WTC11 (cell line): ENCODE data around the gene LSM7. TPM values are rescaled to one million over a fixed set of nuclear protein-coding genes. Genes with fewer than 3 reads are reported as not detected.

Source experiments
- ATAC-seq: fragments of 200-7000 bp; cut with Tn5 transposase; 2 replicates; pipeline ENCODE4 v1.10.0; 2021; ENCODE audit warnings: mild to moderate bottlenecking, moderate library complexity
- CTCF ChIA-PET: fragments of 300-600 bp; sonication (Branson Sonifier 250); formaldehyde crosslinking; loops from one replicate; lab custom pipeline; 2021; ENCODE audit warnings: antibody characterized with exemption; lab: Charles Lee
- POLR2A ChIA-PET: fragments of 350-600 bp; sonication (Branson Sonifier 250); formaldehyde crosslinking; loops from one replicate; lab custom pipeline; 2021; ENCODE audit warnings: antibody characterized with exemption; lab: Charles Lee
- DNase-seq: peaks from one replicate; pipeline ENCODE4 v3.0.0; 2021; ENCODE audit warnings: low spot score
- H3K27ac Mint-ChIP-seq: 2 replicates; pipeline ENCODE4 v1.8.0; 2021; ENCODE audit warnings: mixed read lengths
- H3K27me3 Mint-ChIP-seq: 2 replicates; pipeline ENCODE4 v1.8.0; 2021; ENCODE audit warnings: low read depth, mild to moderate bottlenecking, moderate library complexity, mixed read lengths
- H3K36me3 Mint-ChIP-seq: 2 replicates; pipeline ENCODE4 v1.8.0; 2021; ENCODE audit warnings: mixed read lengths
- H3K4me1 Mint-ChIP-seq: 2 replicates; pipeline ENCODE4 v1.8.0; 2022; ENCODE audit warnings: mixed read lengths
- H3K4me3 Mint-ChIP-seq: 2 replicates; pipeline ENCODE4 v1.8.0; 2021; ENCODE audit warnings: mild to moderate bottlenecking, moderate library complexity, mixed read lengths
- H3K9me3 Mint-ChIP-seq: 2 replicates; pipeline ENCODE4 v1.8.0; 2021; ENCODE audit warnings: mixed read lengths
- ATF1 ChIP-seq: sonication (generic); formaldehyde crosslinking; IDR thresholded peaks from 2 replicates; pipeline ENCODE4 v1.8.1; 2023; ENCODE audit warnings: mild to moderate bottlenecking, moderate library complexity, missing genetic modification reagents
- EMX1 ChIP-seq: fragments of 250-450 bp; sonication (Bioruptor Pico); IDR thresholded peaks from 2 replicates; pipeline ENCODE4 v1.8.0; 2021; ENCODE audit warnings: mild to moderate bottlenecking
- FOXP1 ChIP-seq: sonication (generic); formaldehyde crosslinking; IDR thresholded peaks from 2 replicates; pipeline ENCODE4 v1.8.0; 2022; ENCODE audit warnings: missing genetic modification reagents, mild to moderate bottlenecking, moderate library complexity, borderline replicate concordance
- GTF2I ChIP-seq: fragments of 250-450 bp; sonication (Bioruptor Pico); conservative IDR thresholded peaks from 2 replicates; pipeline ENCODE4 v1.4.0; 2021; ENCODE audit warnings: mild to moderate bottlenecking
- KAT7 ChIP-seq: sonication (generic); formaldehyde crosslinking; IDR thresholded peaks from 2 replicates; pipeline ENCODE4 v1.8.1; 2023; ENCODE audit warnings: missing genetic modification reagents, mild to moderate bottlenecking, borderline replicate concordance
- NFE2L1 ChIP-seq: sonication (generic); formaldehyde crosslinking; IDR thresholded peaks from 2 replicates; pipeline ENCODE4 v1.8.1; 2023; ENCODE audit warnings: missing genetic modification reagents
- OVOL2 ChIP-seq: fragments of 250-450 bp; sonication (Bioruptor Pico); IDR thresholded peaks from 2 replicates; pipeline ENCODE4 v1.9.0; 2021; ENCODE audit warnings: mild to moderate bottlenecking, borderline replicate concordance
- PRRX2 ChIP-seq: fragments of 250-450 bp; sonication (Bioruptor Pico); IDR thresholded peaks from 2 replicates; pipeline ENCODE4 v1.8.0; 2021; ENCODE audit warnings: mild to moderate bottlenecking
- SOX15 ChIP-seq: fragments of 250-450 bp; sonication (Bioruptor Pico); IDR thresholded peaks from 2 replicates; pipeline ENCODE4 v1.9.0; 2021; ENCODE audit warnings: mild to moderate bottlenecking
- TCF7 ChIP-seq: sonication (generic); formaldehyde crosslinking; IDR thresholded peaks from 2 replicates; pipeline ENCODE4 v1.8.0; 2022; ENCODE audit warnings: mild to moderate bottlenecking, low read depth, missing genetic modification reagents, moderate library complexity
- TEAD1 ChIP-seq: sonication (generic); formaldehyde crosslinking; IDR thresholded peaks from 2 replicates; pipeline ENCODE4 v1.8.0; 2022; ENCODE audit warnings: mild to moderate bottlenecking, missing genetic modification reagents
- TP53 ChIP-seq: sonication (generic); formaldehyde crosslinking; IDR thresholded peaks from 2 replicates; pipeline ENCODE4 v1.8.1; 2023; ENCODE audit warnings: mild to moderate bottlenecking, missing genetic modification reagents
- ZNF219 ChIP-seq: sonication (generic); formaldehyde crosslinking; IDR thresholded peaks from 2 replicates; pipeline ENCODE4 v1.8.0; 2023; ENCODE audit warnings: missing genetic modification reagents, mild to moderate bottlenecking, borderline replicate concordance
- ZNF232 ChIP-seq: sonication (generic); formaldehyde crosslinking; IDR thresholded peaks from 2 replicates; pipeline ENCODE4 v1.8.0; 2022; ENCODE audit warnings: mild to moderate bottlenecking, missing genetic modification reagents
- ZNF671 ChIP-seq: fragments of 250-450 bp; sonication (Bioruptor Pico); IDR thresholded peaks from 2 replicates; pipeline ENCODE4 v1.8.0; 2021; ENCODE audit warnings: mild to moderate bottlenecking
- total RNA-seq: library from RNA; stranded (reverse); gene quantifications from 3 replicates; pipeline ENCODE4 v1.2.3, GENCODE V29; 2021
- TF ChIP-seq, protein P1 (sequence below): fragments of 250-450 bp; sonication (Bioruptor Pico); IDR thresholded peaks from 2 replicates; pipeline ENCODE4 v2.1.2; 2022; ENCODE audit warnings: mild to moderate bottlenecking, moderate library complexity
- TF ChIP-seq, protein P2 (sequence below): sonication (generic); formaldehyde crosslinking; IDR thresholded peaks from 2 replicates; pipeline ENCODE4 v1.8.0; 2022; ENCODE audit warnings: mild to moderate bottlenecking, missing genetic modification reagents
- TF ChIP-seq, protein P3 (sequence below): sonication (generic); formaldehyde crosslinking; IDR thresholded peaks from 2 replicates; pipeline ENCODE4 v1.8.1; 2023; ENCODE audit warnings: mild to moderate bottlenecking, missing genetic modification reagents
- TF ChIP-seq, protein P4 (sequence below): sonication (generic); formaldehyde crosslinking; IDR thresholded peaks from 2 replicates; pipeline ENCODE4 v1.8.1; 2023; ENCODE audit warnings: mild to moderate bottlenecking, moderate library complexity, missing genetic modification reagents
- TF ChIP-seq, protein P5 (sequence below): sonication (generic); formaldehyde crosslinking; IDR thresholded peaks from 2 replicates; pipeline ENCODE4 v1.8.0; 2022; ENCODE audit warnings: mild to moderate bottlenecking, missing genetic modification reagents
- TF ChIP-seq, protein P6 (sequence below): sonication (generic); formaldehyde crosslinking; IDR thresholded peaks from 2 replicates; pipeline ENCODE4 v1.8.1; 2022; ENCODE audit warnings: low read depth, missing genetic modification reagents, borderline replicate concordance
- TF ChIP-seq, protein P7 (sequence below): sonication (generic); formaldehyde crosslinking; IDR thresholded peaks from 2 replicates; pipeline ENCODE4 v1.8.1; 2022; ENCODE audit warnings: mild to moderate bottlenecking, moderate library complexity, missing genetic modification reagents
- TF ChIP-seq, protein P8 (sequence below): fragments of 250-450 bp; sonication (Bioruptor Pico); IDR thresholded peaks from 2 replicates; pipeline ENCODE4 v1.9.0; 2021; ENCODE audit warnings: mild to moderate bottlenecking

The LSM7 gene
- total RNA-seq, 1 experiment from 2014 or later: 245 TPM

DNA sequence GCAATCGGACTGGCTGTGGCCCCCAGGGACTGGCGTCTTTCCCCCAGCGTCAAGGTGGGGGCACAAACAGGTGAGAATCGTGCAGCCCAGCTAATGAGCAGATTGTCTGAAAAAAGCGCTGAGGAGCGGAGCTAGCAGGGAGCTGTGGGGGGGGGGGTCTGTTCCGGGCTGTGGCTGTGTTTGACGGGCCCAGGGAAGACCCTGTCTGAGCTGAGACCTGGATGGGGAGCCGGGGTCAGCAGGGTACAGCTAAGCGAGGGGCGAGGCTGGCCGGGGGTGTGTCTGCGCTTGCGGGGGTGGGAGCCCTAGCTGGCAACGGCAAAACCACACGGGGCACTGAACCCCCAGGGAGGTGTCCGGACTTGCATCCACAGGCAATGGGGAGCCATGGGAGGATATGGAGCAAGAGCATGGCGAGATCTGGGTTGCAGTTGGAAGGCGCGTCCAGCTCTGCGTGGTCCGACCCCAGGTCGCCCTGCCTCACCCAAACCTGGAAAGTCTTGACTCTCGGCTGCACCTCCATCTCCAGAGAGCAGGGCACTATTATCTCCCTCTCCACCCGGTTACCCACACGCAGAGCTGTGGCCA lies 25.1 kb downstream of the LSM7 start:
- TF ChIP-seq ATF1 (CRISPR knock-in tag): no peak
- TF ChIP-seq GTF2I (CRISPR knock-in tag): peak; percentile 86
- TF ChIP-seq, all 79 proteins: peak for 1
- Mint-ChIP-seq H3K4me3 (no peak overlapping the region), H3K9me3 (no peaks in the 10 kb centered on the region), H3K27ac (no peak overlapping the region), H3K36me3 (no peaks in the 10 kb centered on the region), H3K27me3 (peaks cover 11% of the 10 kb centered on the region), H3K4me1 (peaks cover 5% of the 10 kb centered on the region)
- no peak for DNase-seq
- ChIA-PET CTCF (interaction anchor here (0.7 to 2.1 kb wide), 8 partner anchors 12 to 151 kb away, joined by 3 to 14 read pairs (median 7); no protein-coding TSS in a partner anchor), POLR2A (interaction anchor here (0.6 to 0.9 kb wide), 2 partner anchors 25 to 68 kb away, joined by 4 read pairs; no protein-coding TSS in a partner anchor)
- ATAC-seq: no peak

DNA sequence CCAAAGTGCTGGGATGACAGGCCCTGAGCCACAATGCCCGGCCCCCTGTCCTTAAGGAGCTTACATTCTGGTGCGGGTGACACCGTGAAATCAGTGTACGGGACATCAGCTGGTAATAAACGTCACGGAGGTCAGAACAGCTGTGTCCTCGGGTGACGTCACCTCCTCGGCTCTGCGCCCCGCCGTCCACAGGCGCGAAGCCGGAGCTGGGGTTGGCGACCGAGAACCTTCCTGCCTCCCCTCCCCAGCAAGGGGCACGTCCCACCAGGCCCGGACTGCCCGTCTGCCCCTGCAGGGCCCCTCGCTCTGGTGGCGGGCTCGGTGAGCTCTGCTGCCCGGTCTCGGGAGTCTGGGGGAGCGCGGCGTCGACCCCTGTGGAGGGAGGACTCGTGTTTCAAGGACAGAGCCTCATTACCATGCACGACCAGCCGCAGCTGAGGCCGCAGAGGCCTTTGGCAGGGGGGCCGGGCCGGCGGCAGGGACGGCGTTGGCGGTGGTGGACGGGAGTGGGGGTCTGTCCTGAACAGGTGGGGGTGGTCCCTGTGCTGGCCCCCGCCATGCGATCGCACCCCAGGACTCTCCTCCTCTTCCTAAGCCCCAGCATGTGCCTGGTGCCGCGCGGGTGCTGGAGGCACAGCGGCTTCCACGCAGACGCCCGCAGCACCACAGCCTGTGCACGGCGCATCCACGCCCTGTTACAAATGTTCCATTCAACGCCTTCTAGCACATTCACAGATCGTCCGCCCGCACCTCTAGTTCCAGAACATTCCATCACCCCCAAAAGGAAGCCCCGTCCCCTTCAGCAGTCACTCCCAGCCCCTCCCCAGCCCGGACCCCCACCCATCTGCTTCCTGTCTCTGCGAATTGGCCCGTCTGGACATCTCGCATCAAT lies 25.8 kb downstream of the LSM7 start:
- CTCF ChIA-PET: interaction anchor here (0.7 to 2.1 kb wide), 10 partner anchors 11 to 151 kb away, joined by 3 to 14 read pairs (median 5); partner anchors contain the start of gene PLEKHJ1
- TF ChIP-seq, protein P1, sequence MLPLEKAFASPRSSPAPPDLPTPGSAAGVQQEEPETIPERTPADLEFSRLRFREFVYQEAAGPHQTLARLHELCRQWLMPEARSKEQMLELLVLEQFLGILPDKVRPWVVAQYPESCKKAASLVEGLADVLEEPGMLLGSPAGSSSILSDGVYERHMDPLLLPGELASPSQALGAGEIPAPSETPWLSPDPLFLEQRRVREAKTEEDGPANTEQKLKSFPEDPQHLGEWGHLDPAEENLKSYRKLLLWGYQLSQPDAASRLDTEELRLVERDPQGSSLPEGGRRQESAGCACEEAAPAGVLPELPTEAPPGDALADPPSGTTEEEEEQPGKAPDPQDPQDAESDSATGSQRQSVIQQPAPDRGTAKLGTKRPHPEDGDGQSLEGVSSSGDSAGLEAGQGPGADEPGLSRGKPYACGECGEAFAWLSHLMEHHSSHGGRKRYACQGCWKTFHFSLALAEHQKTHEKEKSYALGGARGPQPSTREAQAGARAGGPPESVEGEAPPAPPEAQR: no peak
- 0 out of 2 replicates have a peak, but pooled peaks have one; percentile 47 for TF ChIP-seq NFE2L1 (CRISPR knock-in tag)
- no peak for TF ChIP-seq ZNF671 (CRISPR knock-in tag)
- TF ChIP-seq, protein P2, sequence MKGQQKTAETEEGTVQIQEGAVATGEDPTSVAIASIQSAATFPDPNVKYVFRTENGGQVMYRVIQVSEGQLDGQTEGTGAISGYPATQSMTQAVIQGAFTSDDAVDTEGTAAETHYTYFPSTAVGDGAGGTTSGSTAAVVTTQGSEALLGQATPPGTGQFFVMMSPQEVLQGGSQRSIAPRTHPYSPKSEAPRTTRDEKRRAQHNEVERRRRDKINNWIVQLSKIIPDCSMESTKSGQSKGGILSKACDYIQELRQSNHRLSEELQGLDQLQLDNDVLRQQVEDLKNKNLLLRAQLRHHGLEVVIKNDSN: no peak
- no peak for TF ChIP-seq PRRX2 (CRISPR knock-in tag)
- TF ChIP-seq, protein P3, sequence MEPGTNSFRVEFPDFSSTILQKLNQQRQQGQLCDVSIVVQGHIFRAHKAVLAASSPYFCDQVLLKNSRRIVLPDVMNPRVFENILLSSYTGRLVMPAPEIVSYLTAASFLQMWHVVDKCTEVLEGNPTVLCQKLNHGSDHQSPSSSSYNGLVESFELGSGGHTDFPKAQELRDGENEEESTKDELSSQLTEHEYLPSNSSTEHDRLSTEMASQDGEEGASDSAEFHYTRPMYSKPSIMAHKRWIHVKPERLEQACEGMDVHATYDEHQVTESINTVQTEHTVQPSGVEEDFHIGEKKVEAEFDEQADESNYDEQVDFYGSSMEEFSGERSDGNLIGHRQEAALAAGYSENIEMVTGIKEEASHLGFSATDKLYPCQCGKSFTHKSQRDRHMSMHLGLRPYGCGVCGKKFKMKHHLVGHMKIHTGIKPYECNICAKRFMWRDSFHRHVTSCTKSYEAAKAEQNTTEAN (CRISPR knock-in tag): no peak; the same call in 1 of the 2 replicates
- TF ChIP-seq FOXP1 (CRISPR knock-in tag): peak; percentile 49; the same call in 1 of the 2 replicates
- TF ChIP-seq, protein P4, sequence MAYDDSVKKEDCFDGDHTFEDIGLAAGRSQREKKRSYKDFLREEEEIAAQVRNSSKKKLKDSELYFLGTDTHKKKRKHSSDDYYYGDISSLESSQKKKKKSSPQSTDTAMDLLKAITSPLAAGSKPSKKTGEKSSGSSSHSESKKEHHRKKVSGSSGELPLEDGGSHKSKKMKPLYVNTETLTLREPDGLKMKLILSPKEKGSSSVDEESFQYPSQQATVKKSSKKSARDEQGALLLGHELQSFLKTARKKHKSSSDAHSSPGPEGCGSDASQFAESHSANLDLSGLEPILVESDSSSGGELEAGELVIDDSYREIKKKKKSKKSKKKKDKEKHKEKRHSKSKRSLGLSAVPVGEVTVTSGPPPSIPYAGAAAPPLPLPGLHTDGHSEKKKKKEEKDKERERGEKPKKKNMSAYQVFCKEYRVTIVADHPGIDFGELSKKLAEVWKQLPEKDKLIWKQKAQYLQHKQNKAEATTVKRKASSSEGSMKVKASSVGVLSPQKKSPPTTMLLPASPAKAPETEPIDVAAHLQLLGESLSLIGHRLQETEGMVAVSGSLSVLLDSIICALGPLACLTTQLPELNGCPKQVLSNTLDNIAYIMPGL (CRISPR knock-in tag): peak; percentile 40; the same call in 1 of the 2 replicates
- TF ChIP-seq TEAD1: no peak
- TF ChIP-seq KAT7: peak; percentile 64; the same call in 1 of the 2 replicates
- TF ChIP-seq, protein P5, sequence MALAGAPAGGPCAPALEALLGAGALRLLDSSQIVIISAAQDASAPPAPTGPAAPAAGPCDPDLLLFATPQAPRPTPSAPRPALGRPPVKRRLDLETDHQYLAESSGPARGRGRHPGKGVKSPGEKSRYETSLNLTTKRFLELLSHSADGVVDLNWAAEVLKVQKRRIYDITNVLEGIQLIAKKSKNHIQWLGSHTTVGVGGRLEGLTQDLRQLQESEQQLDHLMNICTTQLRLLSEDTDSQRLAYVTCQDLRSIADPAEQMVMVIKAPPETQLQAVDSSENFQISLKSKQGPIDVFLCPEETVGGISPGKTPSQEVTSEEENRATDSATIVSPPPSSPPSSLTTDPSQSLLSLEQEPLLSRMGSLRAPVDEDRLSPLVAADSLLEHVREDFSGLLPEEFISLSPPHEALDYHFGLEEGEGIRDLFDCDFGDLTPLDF: peak; percentile 82; the same call in 1 of the 2 replicates
- TF ChIP-seq TCF7 (CRISPR knock-in tag): peak; percentile 42; the same call in 1 of the 2 replicates
- TF ChIP-seq OVOL2 (CRISPR knock-in tag): no peak
- no peak for TF ChIP-seq ZNF232
- TF ChIP-seq, protein P6, sequence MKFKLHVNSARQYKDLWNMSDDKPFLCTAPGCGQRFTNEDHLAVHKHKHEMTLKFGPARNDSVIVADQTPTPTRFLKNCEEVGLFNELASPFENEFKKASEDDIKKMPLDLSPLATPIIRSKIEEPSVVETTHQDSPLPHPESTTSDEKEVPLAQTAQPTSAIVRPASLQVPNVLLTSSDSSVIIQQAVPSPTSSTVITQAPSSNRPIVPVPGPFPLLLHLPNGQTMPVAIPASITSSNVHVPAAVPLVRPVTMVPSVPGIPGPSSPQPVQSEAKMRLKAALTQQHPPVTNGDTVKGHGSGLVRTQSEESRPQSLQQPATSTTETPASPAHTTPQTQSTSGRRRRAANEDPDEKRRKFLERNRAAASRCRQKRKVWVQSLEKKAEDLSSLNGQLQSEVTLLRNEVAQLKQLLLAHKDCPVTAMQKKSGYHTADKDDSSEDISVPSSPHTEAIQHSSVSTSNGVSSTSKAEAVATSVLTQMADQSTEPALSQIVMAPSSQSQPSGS (CRISPR knock-in tag): 0 out of 2 replicates have a peak, but pooled peaks have one; percentile 31
- 0 out of 2 replicates have a peak, but pooled peaks have one; percentile 40 for TF ChIP-seq TP53
- TF ChIP-seq, protein P7, sequence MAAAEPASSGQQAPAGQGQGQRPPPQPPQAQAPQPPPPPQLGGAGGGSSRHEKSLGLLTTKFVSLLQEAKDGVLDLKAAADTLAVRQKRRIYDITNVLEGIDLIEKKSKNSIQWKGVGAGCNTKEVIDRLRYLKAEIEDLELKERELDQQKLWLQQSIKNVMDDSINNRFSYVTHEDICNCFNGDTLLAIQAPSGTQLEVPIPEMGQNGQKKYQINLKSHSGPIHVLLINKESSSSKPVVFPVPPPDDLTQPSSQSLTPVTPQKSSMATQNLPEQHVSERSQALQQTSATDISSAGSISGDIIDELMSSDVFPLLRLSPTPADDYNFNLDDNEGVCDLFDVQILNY (CRISPR knock-in tag): 0 out of 2 replicates have a peak, but pooled peaks have one; percentile 63
- TF ChIP-seq SOX15 (CRISPR knock-in tag): no peak
- TF ChIP-seq ZNF219 (CRISPR knock-in tag): no peak
- TF ChIP-seq, protein P8, sequence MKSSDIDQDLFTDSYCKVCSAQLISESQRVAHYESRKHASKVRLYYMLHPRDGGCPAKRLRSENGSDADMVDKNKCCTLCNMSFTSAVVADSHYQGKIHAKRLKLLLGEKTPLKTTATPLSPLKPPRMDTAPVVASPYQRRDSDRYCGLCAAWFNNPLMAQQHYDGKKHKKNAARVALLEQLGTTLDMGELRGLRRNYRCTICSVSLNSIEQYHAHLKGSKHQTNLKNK (CRISPR knock-in tag): no peak
- TF ChIP-seq EMX1: no peak

More for the DNA sequence above, 25.8 kb downstream of the LSM7 start:
- DNase-seq (peak; percentile 72), ATAC-seq (peak; percentile 75)
- POLR2A ChIA-PET: interaction anchor here (0.6 to 0.9 kb wide), 4 partner anchors 24 to 1725 kb away, joined by 4 to 8 read pairs (median 4); no protein-coding TSS in a partner anchor
- H3K4me3 Mint-ChIP-seq: peak overlapping the region; percentile 25; the same call in 1 of the 2 replicates
- peaks cover 10% of the 10 kb centered on the region for H3K27me3 Mint-ChIP-seq
- no peaks in the 10 kb centered on the region for H3K36me3 Mint-ChIP-seq
- H3K27ac Mint-ChIP-seq: no peak overlapping the region
- H3K9me3 Mint-ChIP-seq: no peaks in the 10 kb centered on the region
- peaks cover 5% of the 10 kb centered on the region for H3K4me1 Mint-ChIP-seq
